Stimulated activated CD8-positive, alpha-beta memory T cell treated with anti-CD3 and anti-CD28 coated beads, Interleukin-12 subunit alpha, Interleukin-12 subunit beta, amount 100 ng/mL, for 1 hour (primary cell): Measurements from ENCODE around the gene PPM1N.
"Not testable (repeated sequence)": the region's sequence is repeated elsewhere in the genome, so short reads cannot be mapped to it uniquely, and the experiment has no call there.

Source experiments
- DNase-seq: peaks from one replicate; pipeline ENCODE4 v3.0.0-alpha.2; 2020; ENCODE audit warnings: low read depth

Gene PPM1N

DNA sequence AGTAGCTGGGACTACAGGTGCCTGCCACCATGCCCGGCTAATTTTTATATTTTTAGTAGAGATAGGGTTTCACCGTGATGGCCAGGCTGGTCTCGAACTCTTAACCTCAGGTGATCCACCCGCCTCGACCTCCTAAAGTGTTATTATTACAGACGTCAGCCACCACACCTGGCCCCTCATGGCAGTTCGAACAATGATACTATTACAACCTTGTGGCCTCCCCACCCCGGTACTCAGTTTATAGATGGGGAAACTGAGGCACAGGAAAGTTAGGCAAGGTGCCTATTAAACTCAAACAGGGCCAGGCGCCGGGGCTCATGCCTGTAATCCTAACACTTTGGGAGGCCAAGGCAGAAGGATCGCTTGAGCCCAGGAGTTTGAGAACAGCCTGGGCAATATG lies 12.1 kb downstream of the PPM1N start:
- not testable (repeated sequence) for DNase-seq

GRCh38 chr19:45511074-45511473 lies 12.8 kb downstream of the PPM1N start:
- no peak for DNase-seq

DNA sequence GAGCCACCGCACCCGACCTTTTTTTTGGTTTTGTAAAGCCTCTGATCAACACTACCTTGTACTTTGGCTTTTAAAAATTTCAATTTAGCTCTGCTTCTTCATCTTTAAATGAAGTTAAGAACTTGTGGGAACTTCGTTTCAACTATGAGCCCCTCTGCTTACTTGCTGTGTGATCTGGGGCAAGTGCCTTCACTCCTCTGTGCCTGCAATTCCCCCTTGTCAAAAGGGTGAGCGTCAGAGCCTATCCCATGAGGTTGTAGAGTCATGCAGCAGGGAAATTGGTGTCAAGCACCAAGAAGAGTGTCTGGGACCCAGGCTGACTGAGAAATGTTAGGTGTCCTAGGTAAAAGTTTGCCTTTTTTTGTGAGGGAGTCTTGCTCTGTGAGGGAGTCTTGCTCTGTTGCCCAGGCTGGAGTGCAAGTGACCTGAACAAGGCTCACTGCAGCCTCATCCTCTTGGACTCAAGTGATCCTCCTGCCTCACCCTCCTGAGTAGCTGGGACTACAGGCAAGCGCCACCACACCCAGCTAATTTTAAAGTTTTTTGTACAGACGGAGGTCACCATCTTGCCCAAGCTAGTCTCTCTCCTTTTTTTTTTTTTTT lies 14.7 kb downstream of the PPM1N start:
- DNase-seq: no peak

DNA sequence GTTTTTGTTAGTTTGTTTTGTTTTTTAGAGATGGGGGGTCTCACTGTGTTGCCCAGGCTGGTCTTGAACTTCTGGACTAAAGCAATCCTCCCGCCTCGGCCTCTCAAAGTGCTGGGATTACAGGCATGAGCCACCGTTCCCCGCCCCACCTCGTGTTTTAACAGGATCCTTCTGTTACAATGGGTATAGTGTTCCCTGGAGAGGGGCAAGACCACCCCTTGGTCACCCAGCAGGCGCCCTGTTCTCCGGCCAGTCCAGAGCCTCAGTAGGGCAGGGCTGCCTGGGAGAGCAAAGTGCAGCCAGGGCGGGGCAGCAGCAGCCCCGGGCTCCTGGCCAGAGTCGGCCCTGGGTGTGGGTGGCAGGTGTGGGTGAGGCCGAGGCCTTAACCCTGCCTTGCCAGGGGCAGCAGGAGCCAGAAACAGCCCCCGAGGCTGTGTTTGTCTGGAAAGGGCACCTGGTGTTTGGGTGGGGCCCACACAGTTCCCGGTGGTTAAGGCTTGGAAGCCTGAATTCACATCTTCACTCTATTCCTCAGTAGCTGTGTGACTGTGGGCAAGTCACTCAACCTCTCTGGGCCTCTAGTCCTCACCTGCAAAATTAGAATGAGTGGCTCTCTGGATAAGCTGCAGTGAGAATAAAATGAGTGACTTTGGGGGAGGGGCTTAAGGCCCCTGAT lies 16.3 kb downstream of the PPM1N start:
- DNase-seq: no peak

DNA sequence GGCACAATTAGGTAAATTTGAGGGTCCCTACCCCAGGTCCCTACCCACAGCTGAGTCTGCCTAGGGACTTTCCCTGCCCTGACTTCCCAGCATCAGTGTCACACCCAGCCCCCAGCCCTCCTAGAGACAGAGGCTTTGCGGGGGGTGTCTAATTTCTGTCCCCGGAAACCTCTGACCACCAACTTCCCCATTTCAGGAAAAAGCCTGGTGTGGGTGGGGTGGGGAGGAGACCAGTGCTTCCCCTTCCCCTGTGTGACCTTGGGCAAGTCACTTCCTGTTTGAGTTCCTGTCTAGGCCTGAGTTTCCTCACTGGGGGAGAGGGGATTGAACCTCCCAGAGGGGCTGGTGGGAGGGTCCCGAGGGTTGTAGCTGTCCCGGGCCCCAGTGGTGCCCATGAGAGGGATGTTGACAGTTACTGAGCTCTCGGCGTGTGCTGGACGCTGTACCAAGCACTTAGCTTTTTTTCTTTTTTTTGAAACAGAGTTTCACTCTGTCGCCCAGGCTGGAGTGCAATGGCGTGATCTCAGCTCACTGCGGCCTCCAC lies 16.9 kb downstream of the PPM1N start:
- no peak for DNase-seq

DNA sequence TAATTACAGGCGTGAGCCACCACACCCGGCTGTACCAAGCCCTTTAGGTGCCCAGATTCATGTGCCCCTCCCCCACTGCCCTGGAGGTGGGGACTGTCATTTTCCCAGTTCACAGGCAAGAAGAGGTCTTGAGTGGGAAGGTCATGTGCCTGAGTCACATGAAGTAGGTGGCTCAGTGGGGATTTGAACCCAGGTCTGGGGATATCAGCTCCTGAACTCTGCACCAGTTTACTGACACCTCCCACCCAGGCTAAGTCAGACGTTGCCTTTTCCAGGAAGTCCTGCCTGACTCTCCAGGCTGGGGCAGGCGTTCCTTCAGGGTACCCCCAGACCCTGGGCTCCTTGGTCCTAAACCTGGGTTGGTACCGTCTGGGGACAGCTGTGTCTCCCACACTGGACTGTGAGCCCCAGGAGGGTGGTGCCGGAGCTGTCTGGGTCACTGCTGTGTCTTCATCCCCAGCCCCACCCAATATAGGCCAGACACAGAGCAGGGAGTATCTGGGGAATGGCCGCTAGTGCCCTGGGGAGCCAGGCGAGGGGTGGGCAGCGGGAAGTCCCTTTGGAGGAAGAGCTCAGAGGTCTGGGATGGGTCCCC lies 17.7 kb downstream of the PPM1N start:
- no peak for DNase-seq

DNA sequence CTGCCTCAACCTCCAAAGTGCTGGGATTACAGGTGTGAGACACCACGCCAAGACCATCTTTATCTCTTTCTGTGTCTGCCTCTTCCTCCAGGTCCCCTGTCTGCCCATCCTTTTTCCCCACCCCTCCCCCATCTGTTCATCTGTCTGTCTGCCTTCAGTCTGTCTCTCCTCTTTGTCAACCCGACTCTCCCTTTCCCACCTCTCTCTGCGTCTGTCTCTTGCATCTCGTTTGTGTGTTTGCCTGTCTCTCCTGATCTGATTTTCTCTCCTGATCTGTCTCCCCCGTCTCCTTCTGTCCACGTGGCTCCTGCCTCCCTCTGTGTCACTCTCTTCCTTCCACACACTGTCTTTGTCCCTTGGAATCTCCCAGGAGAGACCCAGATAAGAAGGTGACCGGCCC lies 19.0 kb downstream of the PPM1N start:
- no peak for DNase-seq

DNA sequence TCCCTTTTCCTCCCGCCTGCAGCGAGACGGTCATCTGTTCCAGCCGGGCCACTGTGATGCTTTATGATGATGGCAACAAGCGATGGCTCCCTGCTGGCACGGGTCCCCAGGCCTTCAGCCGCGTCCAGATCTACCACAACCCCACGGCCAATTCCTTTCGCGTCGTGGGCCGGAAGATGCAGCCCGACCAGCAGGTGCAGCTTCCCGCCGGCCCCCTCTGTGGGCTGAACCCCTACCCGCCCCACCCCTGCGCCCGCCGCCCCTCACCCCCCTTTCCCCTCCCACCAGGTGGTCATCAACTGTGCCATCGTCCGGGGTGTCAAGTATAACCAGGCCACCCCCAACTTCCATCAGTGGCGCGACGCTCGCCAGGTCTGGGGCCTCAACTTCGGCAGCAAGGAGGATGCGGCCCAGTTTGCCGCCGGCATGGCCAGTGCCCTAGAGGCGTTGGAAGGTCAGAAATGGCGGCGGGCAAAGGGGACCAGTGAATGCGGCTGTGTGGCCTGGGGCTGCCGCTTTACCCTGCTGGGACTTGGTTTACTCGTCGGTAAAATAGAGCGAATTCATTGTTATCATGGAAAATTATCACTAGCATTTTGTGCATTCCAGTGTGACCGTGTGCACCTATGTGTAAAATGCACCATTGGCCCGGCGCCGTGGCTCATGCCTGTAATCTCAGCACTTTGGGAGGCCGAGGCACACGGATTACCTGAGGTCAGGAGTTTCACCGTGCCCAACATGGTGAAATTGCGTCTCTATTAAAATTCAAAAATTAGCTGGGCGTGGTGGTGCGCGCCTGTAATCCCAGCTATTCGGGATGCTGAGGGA lies 19.6 kb downstream of the PPM1N start:
- no peak for DNase-seq

DNA sequence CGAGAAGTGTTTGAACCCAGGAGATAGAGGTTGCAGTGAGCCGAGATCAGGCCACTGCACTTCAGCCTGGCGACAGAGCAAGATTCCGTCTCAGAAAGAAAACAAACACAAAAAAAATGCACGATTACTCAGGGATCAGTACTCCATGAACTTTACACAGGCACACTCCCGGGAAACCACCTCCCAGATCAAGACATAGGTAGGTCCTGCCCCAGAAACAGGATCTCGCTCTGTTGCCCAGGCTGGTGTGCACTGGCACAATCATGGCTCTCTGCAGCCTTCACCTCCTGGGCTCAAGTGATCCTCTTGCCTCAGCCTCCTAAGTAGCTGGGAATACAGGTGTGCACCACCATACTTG lies 20.2 kb downstream of the PPM1N start:
- no peak for DNase-seq

DNA sequence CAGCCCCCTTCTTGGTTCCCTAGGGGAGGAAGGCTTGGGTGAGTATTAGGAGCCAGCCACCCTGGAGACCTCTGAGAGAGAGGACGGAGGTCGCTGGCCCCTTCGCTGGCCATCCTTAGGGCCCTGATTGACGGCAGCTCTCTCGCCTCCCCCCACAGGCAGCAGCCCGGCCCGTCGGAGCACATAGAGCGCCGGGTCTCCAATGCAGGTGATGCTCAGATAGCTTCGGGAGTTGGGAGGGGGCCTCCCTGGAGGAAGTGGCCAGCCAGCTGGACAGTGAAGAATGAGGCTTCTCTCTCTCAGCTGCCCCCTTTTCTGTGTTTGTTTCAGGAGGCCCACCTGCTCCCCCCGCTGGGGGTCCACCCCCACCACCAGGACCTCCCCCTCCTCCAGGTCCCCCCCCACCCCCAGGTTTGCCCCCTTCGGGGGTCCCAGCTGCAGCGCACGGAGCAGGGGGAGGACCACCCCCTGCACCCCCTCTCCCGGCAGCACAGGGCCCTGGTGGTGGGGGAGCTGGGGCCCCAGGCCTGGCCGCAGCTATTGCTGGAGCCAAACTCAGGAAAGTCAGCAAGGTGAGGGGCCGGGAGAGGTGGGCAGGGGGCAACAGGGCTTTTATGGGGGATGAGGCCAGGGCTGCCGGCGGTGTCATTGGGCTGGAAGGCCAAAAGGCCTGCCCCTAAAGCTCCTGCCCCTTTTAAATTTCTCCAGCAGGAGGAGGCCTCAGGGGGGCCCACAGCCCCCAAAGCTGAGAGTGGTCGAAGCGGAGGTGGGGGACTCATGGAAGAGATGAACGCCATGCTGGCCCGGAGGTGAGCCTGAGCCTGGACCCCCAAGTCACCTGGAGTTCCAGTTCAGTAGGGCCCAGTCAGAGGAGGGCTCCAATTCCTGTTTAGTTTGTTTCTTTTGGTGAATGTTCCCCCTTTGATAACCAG lies 24.0 kb downstream of the PPM1N start:
- no peak for DNase-seq

DNA sequence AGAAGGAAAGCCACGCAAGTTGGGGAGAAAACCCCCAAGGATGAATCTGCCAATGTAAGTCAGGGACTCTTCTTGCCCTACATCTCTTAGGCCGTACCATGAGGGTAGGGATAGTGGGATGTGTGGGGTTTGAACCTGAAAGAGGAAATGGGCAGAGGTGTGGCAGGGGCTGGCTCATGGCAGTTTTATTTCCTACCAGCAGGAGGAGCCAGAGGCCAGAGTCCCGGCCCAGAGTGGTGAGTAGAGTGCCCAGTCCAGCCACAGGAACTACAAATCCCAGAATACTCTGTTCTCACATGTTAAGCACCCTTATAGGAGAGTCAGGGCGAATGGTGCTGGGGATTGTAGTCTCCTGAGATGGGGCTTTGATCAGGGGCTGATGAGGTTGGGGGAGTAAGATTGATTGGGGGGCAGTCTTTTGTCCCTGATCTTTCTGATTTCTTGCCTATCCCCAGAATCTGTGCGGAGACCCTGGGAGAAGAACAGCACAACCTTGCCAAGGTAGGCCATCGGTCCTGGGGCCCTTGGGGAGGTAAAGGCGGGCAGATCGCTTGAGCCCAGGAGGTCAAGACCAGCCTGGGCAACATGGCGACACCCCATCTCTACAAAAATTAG lies 25.5 kb downstream of the PPM1N start:
- peak; percentile 42 for DNase-seq

DNA sequence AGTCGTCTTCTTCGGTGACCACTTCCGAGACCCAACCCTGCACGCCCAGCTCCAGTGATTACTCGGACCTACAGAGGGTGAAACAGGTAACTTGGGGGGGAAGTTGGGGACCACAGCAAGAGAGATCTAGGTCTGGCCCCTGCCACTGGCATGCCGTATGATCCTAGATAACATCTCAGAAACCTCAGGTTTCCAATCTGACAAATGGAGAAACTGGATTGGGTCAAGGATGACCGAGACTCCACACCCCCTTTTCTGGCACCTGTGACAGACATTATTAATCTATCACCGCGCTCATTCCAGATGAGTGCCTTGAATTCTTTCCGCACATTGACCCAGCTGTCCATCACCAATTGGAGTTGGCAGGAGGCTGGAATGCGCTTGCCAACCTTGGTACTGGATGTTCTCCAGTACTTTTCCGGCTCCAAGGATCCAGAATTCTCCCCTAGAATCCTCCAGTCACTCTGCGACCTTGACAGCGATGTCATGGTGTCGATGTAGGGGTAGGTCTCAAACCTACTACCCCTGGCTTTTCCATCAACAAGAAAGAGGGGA lies 26.4 kb downstream of the PPM1N start:
- no peak for DNase-seq

DNA sequence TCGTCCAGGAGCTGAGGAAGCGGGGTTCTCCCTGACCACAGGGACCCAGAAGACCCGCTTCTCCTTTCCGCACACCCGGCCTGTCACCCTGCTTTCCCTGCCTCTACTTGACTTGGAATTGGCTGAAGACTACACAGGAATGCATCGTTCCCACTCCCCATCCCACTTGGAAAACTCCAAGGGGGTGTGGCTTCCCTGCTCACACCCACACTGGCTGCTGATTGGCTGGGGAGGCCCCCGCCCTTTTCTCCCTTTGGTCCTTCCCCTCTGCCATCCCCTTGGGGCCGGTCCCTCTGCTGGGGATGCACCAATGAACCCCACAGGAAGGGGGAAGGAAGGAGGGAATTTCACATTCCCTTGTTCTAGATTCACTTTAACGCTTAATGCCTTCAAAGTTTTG lies 27.9 kb downstream of the PPM1N start:
- DNase-seq: no peak

GRCh38 chr19:45526971-45527370 lies 28.7 kb downstream of the PPM1N start:
- DNase-seq: no peak

GRCh38 chr19:45527731-45528130 lies 29.5 kb downstream of the PPM1N start:
- no peak for DNase-seq

DNA sequence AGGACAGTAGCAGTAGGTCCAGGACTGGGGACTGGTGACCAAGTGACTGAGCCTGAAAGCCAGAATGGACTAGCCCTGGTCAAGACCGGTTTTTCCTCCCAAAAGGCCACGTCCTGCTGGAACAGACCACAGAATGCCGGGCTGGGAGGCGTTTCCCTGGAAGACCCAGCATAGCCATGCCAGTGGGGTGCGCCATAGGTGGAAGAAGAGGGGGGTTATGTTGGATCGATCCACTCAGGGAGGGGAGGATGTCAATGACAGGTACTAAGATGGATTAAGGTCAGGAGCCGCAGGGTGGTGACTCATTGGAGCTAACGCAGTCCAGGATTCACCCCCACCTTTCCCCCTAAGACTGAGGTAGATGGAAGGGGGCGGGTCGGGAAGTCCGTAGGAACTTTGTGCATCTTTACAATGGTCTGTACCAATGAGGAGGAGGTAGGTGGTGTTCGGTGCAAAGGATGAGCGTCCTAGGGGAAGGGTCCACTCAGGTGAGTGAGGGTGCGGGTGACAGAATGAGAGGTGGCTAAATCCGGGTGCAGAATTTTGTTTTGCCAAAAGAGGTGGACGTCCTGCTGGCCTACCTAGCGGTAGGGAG lies 30.0 kb downstream of the PPM1N start:
- DNase-seq: no peak

DNA sequence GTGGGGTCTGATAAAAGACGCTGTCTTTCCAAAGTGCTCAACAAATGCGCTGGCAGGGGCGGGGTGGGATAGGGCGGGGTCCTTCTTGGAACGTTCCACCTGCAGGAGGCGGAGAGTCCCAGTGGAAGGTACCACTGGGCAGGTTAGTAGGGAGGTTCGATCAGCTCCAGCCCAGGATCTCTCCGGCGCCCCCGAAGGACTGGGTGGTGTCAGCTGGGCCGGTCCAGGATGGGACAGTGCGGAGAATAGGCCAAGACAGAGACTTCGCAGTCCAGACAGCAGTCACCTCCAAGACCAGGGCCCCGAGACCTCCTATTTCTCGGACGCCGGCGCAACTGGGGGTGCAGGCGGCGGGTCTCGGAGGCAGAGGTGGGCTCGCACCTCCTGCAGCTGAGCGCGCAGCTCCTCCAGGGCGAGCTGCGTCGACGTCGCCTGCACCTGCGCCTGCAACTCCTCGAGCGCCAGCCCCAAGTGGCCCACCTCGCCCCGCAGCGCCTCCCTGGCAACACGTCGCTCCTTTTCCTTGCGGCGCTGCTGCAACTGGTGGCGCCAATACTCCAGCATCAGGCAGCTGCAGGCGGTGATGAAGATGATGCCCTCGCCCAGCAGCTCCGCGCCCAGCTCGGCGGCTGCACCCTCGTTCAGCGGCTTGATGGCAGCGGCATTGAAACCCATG lies 30.6 kb downstream of the PPM1N start:
- DNase-seq: no peak

- DNase-seq: no peak
Observed at GRCh38 chr19:45529420-45529785, 31.2 kb downstream of the PPM1N start.

GRCh38 chr19:45531349-45531748 lies 33.1 kb downstream of the PPM1N start:
- no peak for DNase-seq

- DNase-seq: no peak
Observed at GRCh38 chr19:45539459-45539858, 41.2 kb downstream of the PPM1N start.
